Measurements from ENCODE around the gene PSMB7.
A peak's percentile ranks its signal among the peaks of the same experiment; 100 is the strongest.

PSMB7 gene

DNA sequence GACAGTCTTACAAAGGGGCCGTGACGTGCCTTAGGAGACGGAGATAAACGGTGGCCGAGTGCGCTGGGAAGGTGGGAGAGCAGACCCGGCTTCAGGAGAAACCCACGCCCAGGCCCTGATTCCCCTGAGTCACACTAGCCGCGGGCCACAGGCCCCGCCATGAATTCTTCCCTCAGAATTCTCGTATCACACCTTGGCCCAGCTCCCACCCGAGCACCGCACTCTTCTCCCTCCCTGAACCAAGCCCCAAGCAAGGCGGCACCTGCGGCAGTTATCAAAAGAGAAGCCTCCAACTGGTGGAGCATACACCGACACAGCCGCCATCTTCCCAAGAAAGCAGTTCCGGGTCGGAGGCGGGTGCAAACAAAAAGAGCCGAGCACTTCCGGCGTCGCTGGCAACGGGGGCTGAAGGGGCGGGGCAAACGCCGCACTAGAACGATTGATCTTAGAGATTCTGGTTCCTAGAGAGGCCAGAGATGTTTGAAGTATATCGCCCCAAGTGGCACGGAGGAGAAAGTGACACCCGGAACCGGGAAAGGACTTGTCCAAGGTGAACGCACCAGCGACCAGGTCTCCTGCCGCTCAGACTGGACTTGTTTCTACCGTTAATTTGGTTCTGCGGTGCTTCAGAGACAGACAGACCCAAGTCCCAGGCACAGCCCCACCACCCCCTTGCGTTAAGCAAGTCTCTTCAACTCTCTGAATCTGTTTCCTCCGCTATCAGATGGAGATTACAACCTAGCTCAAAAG is at the start of gene PSMB7:
TSS of gene PSMB7 (minus strand) at position 341 of the 750 bp plus-strand sequence. CDS start at position 324, 17 bp downstream.
- peak; percentile 78 for TF ChIP-seq CTCF (IDR thresholded peaks at IDR 0.05; ENCODE audit: low read length, missing control alignments)
- DNase-seq (ENCODE audit: low read depth): peak; percentile 98
- H3K4me3 ChIP-seq (replicated peaks; ENCODE audit: low read depth, low read length): peak within 1 kb of the TSS; percentile 74

DNA sequence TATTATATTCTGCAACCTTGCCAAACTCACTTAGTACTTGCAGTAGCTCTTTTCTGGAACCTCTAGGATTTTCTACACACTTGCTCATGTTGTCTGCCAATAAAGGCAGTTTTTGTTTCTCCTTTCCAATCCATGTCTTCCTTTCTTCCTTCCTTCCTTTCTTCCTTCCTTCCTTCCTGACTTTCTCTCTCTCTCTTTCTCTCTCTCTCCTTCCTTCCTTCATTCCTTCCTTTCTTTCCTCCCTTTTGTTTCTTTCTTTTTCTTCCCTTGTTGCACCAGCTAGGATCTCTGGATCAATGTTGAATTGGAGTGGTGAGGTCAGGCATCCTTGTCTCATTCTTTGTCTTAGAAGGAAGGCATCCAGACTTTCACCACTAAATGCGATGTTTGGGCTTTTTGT is 47.5 kb upstream of the PSMB7 start:
- no peak overlapping the region for H3K4me3 ChIP-seq (replicated peaks; ENCODE audit: low read depth, low read length)
- TF ChIP-seq CTCF (IDR thresholded peaks at IDR 0.05; ENCODE audit: low read length, missing control alignments): no peak
- DNase-seq (ENCODE audit: low read depth): no peak

DNA sequence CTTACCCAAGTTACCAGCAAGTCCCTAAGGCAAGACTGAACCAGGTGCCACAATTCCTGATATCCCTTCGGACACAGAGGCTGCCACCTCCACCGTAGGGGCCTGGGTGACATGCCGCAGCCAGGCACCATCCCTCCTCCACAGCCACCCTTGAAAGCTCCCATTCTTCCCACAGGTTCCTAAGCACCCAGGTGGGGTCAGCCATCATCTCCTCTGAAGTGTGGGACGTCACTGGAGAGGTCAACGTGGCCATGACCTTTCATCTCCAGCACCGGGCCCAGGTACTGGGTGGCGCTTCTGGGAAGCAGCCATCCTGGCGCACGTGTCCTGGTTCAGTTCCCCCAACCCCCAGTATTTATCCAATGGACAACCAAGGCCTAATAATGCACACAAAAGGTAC is 43.2 kb upstream of the PSMB7 start:
- no peak for DNase-seq (ENCODE audit: low read depth)
- no peak overlapping the region for H3K4me3 ChIP-seq (replicated peaks; ENCODE audit: low read depth, low read length)
- no peak for TF ChIP-seq CTCF (IDR thresholded peaks at IDR 0.05; ENCODE audit: low read length, missing control alignments)

GRCh38 chr9:124457887-124458431 is 42.7 kb upstream of the PSMB7 start:
- no peak for DNase-seq (ENCODE audit: low read depth)
- TF ChIP-seq CTCF (IDR thresholded peaks at IDR 0.05; ENCODE audit: low read length, missing control alignments): no peak
- H3K4me3 ChIP-seq (replicated peaks; ENCODE audit: low read depth, low read length): no peak overlapping the region

DNA sequence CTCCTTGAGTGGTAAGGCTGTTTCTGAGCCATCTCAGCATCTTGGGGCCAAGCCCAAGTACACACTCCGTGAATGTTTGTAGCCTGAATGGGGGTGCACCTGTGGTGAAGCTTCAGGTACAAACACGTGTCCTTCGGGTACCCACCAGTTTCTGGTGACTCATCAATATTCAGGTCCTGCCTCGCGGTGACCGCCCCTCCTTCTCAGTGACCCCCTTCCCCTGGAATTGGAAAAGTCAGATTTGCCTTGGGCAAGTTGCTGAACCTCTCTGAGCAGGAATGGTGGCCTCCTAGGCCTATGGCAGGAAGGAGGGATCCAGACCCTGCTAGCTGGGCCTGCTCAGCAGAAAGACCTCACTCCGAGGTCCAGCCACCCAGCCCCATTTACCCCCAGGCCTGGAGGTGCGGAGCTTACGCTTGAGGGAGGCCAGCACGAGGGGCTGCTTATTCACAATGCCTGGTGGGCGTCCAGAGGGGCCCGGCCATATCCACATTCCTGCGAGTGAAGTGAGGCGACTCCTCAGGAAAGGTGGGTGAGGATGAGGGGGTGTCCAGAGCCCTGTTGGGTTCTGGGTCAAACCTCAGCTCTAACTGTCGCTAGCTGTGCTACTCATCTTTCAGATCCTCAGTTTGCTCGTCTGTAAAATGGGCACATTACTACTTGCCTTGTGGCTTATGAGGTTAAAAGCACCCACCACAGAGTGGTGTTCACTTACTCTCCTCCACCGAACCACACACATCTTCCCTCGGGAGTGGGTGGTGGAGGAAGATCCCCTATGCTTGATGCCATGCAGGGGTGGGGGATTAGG is 42.0 kb upstream of the PSMB7 start:
- no peak overlapping the region for H3K4me3 ChIP-seq (replicated peaks; ENCODE audit: low read depth, low read length)
- no peak for TF ChIP-seq CTCF (IDR thresholded peaks at IDR 0.05; ENCODE audit: low read length, missing control alignments)
- no peak for DNase-seq (ENCODE audit: low read depth)

GRCh38 chr9:124456341-124457078 is 41.3 kb upstream of the PSMB7 start:
- H3K4me3 ChIP-seq (replicated peaks; ENCODE audit: low read depth, low read length): no peak overlapping the region
- TF ChIP-seq CTCF (IDR thresholded peaks at IDR 0.05; ENCODE audit: low read length, missing control alignments): no peak
- DNase-seq (ENCODE audit: low read depth): no peak
